Inflammatory macrophage (primary cell): Measurements from ENCODE around the gene TM9SF2.
"Not testable (repeated sequence)": the region's sequence is repeated elsewhere in the genome, so short reads cannot be mapped to it uniquely, and the experiment has no call there.

Experiments used
- DNase-seq, 2 donors: peaks; one replicate each; pipeline ENCODE4 v3.0.0-alpha.2; 2020 to 2022
- total RNA-seq, 18 experiments: gene quantifications; one replicate each; lab custom pipeline; 2026; ENCODE audit warnings: mixed read lengths in 6 of 18, inconsistent platforms in 2 of 18; lab: John Stamatoyannopoulos, UW

TM9SF2 gene, protein sequence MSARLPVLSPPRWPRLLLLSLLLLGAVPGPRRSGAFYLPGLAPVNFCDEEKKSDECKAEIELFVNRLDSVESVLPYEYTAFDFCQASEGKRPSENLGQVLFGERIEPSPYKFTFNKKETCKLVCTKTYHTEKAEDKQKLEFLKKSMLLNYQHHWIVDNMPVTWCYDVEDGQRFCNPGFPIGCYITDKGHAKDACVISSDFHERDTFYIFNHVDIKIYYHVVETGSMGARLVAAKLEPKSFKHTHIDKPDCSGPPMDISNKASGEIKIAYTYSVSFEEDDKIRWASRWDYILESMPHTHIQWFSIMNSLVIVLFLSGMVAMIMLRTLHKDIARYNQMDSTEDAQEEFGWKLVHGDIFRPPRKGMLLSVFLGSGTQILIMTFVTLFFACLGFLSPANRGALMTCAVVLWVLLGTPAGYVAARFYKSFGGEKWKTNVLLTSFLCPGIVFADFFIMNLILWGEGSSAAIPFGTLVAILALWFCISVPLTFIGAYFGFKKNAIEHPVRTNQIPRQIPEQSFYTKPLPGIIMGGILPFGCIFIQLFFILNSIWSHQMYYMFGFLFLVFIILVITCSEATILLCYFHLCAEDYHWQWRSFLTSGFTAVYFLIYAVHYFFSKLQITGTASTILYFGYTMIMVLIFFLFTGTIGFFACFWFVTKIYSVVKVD
- 313 to 583 (median 436) reads per million in 18 experiments for total RNA-seq

DNA sequence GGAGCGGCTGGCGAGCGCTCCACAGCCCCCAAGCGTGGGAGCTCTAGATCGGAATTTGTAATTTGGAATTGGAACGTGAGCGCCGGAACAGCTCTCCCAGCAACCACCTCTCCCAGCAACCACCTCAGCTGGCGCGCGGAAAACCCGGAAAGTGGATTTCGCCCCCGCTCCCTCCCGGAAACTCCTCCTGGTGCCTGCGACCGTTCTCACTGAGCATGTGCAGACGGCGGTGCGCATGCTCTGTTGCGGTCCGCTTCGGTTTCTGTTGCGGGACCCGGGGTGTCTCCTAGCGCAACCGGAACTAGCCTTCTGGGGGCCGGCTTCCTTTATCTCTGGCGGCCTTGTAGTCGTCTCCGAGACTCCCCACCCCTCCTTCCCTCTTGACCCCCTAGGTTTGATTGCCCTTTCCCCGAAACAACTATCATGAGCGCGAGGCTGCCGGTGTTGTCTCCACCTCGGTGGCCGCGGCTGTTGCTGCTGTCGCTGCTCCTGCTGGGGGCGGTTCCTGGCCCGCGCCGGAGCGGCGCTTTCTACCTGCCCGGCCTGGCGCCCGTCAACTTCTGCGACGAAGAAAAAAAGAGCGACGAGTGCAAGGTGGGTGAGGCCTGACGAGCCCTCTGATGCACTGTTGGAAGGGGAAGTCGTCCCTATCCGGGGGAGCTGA lies at the start of gene TM9SF2:
TSS of gene TM9SF2 (plus strand) at position 289 of the 664 bp plus-strand sequence. CDS start at position 424, 135 bp downstream.
- peak; percentile 97 to 98 for DNase-seq

DNA sequence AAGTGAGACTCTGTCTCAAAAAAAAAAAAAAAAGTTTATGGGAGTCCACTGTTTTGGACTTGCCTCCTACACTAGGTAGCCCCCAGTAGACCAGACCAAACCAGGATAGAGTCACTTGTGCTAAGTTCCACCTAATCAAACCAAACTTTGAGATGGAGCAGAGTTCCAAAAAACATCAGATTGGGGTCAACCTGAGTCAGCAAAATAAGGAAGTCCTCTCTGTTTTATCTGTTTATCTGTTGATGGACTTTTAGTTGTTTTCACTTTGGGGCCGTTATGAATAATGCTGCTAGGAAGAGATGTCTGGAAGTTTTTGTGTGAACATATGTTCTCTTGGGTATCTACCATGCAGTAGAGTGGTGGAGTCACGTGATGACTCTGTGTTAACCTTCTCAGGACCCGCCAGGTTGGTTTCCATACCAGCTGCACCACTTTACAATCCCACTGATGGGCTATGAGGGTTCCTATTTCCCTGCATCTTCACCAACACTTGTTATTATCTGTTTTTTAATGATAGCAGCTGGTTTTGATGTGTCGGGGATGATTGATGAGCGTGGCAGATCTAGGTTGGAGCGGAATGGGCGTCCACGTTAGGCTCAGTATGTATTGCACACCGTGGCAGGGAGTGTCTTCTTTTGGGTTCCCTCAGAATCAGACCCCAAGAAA lies 46.6 kb upstream of the TM9SF2 start:
- no peak for DNase-seq

DNA sequence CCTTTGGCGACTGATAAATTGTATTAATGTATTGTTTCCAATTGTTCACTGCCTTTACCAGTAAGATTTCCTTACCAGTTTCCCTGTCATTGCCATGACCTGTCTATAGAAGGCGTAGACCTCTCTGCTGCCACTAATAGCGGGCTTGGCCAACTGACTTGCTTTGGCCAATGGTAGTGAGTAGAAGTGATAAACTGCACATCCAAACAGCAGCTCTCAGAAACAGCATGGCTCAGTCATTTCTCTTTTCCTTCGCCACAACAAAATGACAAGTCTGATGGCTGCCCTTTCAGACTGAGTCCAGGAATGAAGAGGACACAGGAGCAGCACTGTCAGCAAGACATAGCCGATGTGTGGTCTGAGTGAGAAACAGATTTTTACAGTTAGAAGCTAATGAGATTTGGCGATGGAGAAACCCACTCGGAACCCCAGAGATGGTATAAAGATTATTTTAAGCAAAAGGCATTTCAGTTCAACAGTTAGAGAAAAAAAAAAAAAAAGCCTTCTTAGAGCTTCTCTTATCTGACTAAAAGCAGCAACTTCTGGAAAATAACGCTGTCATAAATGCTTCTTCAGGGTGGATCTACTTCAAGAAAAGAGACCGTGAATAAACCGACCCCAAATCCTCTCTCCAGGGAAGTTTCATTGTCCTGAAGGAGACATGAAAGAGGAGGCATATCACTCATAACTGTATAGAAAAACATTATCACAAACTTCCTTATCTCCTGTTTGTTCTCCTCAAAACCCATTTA lies 42.0 kb upstream of the TM9SF2 start:
- DNase-seq = no peak

DNA sequence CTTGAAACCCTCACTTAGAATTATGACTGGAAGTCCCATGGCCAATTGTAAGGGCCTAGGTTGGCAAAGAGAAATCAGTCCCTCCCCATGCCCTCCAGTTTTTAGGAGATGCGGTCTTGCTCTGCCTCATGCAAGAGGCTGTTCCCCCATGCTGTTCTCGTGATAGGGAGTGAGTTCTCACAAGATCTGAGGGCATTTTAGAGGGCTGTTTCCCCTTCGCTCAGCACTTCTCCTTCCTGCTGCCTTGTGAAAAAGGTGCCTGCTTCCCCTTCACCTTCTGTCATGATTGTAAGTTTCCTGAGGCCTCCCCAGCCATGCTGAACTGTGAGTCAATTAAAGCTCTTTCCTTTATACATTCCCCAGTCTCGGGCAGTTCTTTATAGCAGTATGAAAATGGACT lies 40.5 kb upstream of the TM9SF2 start:
- peak; percentile 55 to 74 for DNase-seq

DNA sequence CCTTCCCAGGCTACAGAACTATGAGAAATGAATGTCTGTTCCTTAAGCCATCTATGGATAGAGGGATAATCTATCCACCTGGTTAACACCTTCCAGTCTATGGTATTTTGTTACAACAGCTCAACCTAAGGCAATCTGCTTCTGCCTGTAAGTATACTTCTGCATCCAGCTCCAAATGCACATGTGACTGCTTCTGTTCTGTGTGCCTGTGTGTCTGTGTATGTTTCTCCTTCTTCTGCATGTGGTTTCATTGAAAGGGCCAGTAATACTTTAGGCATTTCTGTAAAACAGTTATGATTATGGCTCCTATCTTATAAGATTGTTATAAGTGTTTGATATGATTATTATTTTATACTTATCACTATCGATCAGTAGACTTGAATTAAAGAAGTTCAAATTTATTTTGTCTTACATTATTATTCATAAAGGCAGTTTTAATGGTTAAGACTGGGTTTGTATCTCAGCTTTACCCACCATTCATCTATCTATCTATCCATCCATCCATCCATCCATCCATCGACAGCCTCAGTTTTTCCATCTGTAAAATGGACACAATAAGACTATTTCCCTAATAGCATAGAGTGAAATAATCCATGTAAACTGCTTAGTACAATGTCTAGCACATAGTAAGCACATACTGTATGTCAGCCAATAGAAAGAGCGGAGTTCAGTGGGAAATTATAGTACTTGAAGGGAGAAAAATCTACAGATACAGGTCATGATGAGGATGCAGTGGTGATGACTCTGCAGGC lies 37.5 kb upstream of the TM9SF2 start:
- peak in 1 of 2 donors; percentile 18 for DNase-seq

DNA sequence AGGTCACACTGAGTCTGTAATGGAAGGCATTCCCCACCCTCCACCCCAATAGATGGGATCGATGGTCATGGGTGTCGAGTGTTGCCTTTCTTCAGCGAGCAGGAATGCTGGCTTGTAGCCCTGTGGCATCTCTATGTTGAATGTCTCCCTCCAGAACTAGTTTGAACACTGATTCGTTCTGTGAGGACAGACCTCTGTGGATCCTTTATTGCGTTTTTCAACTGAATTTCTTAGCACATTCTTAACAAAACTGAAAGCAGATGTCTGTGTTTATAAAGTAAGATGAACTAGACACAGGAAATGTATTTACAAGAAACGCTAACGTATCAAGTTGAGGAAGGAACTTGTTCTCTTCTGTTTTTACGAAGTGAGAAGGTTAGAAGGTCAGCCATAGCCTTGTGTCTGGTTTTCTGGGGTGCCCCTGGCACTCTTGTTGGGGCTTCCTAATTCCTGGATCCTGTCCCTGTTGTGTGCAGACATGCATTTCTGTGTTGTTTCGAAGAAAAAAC lies 36.8 kb upstream of the TM9SF2 start:
- peak in 1 of 2 donors; percentile 44 for DNase-seq

DNA sequence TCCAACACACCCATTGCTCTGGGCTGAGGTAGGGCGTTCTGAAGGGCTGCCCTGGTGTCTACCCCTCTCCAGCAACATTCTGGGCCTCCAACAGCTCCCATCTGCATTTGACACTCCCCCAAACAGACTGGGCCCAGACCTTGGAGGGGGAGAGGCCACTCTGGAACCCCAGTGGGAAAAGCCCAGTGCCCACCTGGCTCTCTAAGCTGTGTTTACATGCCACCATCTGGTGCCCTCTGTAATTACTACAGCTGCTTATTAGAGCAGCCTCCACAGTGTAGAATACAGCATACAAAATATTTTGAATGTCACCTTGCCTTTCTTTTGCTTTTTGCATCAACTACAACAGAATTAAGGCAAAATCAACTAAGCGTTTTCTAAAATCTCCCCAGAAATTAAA lies 35.8 kb upstream of the TM9SF2 start:
- DNase-seq = no peak

DNA sequence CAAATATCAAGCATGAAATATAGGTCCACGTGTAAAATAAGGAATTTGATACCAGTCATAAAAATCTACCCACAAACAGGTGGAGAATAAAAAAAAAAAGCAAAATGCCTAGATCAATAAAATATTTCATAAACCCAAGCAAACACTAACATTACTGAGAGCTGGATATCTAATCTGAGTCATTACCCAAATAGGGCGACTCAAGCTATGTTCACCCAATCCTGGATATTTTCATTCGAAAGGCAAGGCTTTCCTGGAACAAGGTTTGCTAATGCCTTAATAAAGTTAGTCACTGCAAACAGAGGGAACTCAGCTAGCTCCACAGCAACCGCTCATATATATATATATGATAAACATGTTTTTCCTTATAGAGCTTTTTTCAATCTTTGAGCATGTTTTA lies 33.5 kb upstream of the TM9SF2 start:
- DNase-seq = no peak

DNA sequence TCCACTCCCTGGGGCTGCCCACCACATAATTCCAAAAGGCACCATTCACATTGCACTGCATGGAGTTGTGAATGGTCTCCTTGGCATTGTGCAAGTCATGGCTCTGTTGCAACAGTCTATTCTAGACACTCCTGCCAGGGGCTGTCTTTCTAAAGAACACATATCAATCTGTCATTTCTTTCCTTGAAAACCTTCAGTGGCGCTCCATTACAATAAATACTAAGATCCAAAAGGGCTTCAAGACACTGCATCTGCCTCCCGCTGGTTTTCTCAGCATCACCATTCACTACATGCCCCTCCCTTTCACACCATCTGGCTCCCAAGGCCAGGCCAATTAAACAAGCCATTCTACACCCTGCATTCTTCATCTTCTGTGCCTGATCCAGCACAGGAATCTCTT lies 32.2 kb upstream of the TM9SF2 start:
- no peak for DNase-seq

DNA sequence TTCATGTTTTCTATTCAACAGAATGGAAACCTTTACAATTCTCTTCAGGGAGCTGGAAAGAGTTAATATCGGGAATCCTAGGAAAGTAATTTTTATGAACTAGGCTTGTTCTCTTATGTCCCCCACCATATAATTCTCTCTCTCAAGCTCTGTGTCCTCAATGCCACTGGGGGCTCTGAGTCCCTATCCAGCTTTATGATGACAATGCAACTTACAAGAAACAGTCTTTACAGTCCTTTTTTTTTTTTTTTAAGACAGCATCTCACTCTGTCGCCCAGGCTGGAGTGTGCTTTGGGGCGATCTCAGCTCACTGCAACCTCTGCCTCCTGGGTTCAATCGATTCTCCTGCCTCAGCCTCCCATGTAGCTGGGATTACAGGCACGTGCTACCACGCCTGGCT lies 31.2 kb upstream of the TM9SF2 start:
- DNase-seq = no peak

DNA sequence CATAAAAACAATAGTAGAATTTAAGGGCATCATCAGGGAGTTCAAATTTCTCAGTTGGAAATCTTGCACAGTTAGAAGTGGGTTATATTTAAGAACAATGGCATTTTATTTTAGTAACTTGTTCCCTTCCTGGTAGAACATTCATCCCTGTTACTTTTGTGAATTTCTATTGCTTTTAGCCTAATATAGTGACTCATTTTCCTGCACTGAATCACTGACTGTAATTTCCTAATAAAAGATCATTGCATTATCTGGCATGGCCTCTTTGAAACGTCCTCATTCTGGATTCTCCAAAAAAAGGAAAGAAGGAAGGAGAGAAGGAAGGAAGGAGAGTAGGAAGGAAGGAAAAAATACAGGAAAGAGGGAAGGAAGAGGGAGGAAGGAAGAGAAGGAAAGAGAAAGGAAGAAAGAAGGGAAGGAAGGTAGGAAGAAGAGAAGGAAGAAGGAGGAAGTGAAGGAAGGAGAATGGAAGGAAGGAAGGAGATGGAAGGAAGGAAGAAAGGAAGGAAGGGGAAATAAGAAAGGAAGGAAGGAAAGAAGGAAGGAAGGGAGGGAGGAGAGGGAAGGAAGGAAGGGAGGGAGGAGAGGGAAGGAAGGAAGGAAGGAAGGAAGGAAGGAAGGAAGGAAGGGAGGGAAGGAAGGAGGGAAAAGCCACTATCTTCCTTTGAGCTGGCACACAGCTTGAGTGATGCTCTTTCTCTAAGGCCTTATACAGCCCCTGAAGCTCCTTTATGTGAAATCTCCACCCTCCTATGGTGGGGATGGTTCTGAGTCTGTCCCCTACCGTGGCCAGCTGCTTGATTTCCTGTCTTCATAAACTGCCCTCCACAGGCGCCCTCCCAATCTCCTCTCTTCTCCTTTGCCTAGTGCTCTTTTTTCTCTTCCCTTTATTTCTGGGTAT lies 29.8 kb upstream of the TM9SF2 start:
- DNase-seq = peak in 1 of 2 donors; percentile 57

DNA sequence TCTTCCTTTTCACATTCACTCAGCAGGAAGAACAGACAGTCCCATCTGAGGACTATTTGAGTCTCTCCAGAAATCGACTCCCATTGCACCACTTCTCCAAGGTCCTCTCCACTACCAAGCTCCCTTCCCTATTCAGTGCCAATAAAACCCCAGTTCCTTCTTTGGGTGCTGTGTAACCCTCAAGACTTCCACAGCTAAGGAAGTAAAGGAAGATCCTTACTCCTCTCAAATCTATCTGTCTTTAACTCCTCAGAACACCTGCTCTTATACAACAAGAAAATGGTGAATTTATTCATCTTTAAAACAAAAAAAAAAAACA lies 29.2 kb upstream of the TM9SF2 start:
- DNase-seq = peak; percentile 34 to 50

DNA sequence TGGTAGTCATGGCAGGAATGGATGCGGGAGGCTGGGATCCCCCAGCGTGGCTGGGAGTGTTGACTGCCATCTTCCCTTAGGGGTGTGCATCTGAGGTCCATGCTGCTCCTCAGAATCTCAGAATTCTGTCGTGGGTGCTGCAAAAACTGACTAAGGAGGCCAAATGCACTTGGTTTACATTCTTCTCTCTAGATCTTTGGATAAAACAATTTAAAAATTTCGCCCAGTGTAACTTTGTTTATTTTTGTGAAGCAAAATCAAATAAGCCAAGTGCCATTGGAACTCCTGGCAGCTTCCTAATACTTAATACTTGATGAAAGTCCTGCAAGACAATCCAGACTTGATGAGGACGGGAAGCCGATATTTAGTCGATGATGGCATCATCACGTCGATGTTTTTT lies 27.8 kb upstream of the TM9SF2 start:
- DNase-seq = no peak

DNA sequence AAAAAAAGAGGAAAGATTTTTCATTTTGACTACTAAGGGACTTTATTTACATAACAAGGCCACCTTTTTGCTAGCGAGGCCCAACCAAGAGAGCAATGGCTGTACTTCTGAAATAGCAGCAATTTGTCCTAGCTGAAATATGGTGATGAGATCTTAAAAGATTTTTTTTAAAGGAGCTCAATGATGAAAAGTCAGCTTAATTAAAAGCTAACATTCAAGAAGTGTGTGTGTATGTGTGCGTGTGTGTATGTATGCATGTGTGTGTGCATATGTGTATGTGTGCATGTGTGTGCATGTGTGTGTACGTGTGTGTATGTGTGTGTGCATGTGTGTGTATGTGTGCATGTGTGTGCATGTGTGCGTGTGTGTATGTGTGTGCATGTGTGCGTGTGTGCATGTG lies 24.6 kb upstream of the TM9SF2 start:
- DNase-seq = no peak

DNA sequence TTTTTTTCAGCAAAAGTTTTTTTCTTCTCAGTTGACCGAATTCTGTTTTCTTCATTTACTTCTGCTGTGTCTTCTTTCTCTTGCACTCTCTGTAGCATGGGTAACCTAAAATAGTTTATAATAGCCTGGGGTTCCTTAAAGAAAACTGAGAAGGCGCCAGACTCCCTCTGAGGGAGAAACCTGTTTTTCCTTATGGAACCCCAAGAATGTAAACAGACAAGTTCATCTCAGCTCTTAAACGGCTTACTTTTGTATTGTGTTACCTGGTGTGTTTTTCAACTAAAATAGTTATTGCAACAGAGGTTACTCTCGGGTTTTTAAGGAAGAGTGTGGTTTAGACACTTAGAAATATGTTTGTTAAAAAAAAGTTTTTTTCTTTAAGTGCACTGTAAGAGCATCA lies 23.8 kb upstream of the TM9SF2 start:
- no peak for DNase-seq

DNA sequence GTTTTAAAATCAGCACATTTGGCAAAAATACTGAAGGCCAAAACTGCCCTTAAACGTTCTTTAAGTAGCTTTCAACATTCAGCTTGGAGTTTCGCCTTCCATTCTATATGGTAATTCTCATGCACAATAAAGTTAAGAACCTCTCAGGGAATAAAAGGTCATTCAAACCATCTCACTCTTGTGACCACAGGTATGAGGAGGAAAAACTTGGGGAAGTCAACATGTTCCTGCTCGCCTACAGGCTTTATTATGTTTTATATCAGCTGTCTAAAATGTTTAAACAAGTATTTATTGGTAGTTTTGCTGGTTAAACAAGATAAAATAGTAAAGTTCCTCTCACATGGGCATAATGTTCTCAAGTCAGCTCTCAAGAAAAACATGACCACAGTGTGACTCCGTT lies 19.9 kb upstream of the TM9SF2 start:
- no peak for DNase-seq

DNA sequence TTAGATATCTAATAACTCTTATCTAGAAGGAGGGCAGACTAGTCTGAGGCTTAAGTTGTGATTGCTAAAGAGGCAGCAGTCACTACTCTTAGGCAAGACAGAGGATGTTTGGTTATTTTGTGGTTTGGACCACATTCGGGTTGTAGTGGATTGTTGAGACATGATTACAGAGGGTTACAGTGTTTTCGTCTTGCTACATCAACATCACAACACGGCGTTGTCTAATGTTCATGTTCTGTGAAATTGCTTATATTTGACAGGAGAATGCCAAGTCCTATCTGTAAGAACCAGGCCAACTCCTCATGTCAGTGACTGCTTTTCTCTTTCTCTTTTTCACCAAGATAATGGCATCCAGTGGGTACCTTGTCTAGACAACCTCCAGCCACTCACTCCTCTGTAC lies 16.8 kb upstream of the TM9SF2 start:
- peak; percentile 91 to 97 for DNase-seq

DNA sequence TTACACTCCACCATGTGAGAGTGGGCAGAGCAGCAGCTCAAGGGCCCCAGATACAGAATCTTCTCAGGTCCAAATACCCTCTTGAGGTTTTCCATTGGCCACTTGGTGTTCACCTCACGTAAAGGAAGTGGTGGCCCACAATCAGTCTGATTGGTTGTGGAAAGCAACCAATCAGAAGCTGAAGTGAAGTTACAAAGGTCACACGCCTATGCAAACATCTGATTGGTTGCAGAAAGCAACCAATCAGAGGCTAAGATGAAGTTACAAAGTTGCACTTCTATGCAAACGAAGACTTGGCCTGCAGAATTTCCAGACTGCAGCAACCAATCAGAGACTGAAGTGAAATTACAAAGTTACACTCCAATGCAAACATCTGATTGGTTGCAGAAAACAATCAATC lies 14.3 kb upstream of the TM9SF2 start:
- DNase-seq = no peak

DNA sequence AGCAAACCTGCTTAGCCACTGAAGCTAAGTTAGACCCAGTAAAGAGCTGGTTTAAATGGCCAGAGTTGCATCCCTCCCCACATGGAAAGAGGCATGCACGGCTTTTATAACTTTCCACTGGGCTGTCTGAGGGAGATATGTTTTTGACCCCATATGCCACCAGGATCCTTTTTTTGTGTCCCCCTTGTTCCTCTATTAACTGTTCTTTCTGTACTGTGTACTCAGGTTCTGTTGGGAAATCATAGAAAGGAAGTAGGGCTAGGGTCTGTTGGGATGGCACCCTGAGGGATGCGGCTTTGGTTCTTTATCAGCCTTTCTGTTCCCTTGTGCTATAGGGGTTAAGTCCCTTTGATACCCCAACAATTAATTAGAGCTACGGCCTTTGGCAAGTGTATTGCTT lies 12.2 kb upstream of the TM9SF2 start:
- peak in 1 of 2 donors; percentile 22 for DNase-seq

DNA sequence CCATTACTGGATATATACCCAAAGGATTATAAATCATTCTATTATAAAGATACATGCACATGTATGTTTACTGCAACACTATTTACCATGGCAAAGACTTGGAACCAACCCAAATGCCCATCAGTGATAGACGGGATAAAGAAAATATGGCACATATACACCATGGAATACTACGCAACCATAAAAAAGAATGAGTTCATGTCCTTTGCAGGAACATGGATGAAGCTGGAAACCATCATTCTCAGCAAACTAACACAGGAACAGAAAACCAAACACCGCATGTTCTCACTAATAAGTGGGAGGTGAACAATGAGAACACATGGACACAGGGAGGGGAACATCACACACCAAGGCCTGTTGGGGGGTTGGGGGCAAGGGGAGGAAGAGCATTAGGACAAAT lies 9.5 kb upstream of the TM9SF2 start:
- DNase-seq = not testable (repeated sequence)
